HL-60 (cell line): ENCODE measurements around the gene LSM2.
"Not testable (repeated sequence)": the region's sequence is repeated elsewhere in the genome, so short reads cannot be mapped to it uniquely, and the experiment has no call there.

ENCODE experiments used
- DNase-seq, 2 experiments: peaks; one replicate each; pipeline ENCODE4 v3.0.0-alpha.2; 2010 to 2020; ENCODE audit warnings: low read depth in 1 of 2, low spot score in 1 of 2
- H3K27ac ChIP-seq: fragments of 250-450 bp; sonication (Bioruptor Pico); replicated peaks from 2 replicates; pipeline ENCODE4 v1.5.1; 2020; ENCODE audit warnings: mild to moderate bottlenecking, moderate library complexity
- H3K27me3 ChIP-seq: fragments of 250-450 bp; sonication (Bioruptor Pico); 2 replicates; pipeline ENCODE4 v1.5.1; 2021; ENCODE audit warnings: mild to moderate bottlenecking, moderate library complexity; ENCODE audit not compliant: insufficient read depth, poor library complexity, severe bottlenecking
- H3K4me3 ChIP-seq: replicated peaks from 2 replicates; pipeline ENCODE4 v1.5.1; 2011; ENCODE audit warnings: mild to moderate bottlenecking, control low read depth, low read length; ENCODE audit not compliant: insufficient read depth
- CTCF ChIP-seq: IDR thresholded peaks from one replicate; pipeline ENCODE4 v1.5.1; 2011; ENCODE audit warnings: low read length, control low read depth, inconsistent platforms; ENCODE audit not compliant: insufficient read depth
- GABPA ChIP-seq: IDR thresholded peaks from 2 replicates; pipeline ENCODE4 v1.6.1; 2012; ENCODE audit warnings: low read depth
- POLR2AphosphoS5 ChIP-seq: IDR thresholded peaks from 2 replicates; pipeline ENCODE4 v1.6.1; 2012; ENCODE audit warnings: low read depth
- REST ChIP-seq: IDR thresholded peaks from 2 replicates; pipeline ENCODE4 v1.6.1; 2012; ENCODE audit warnings: low read depth; ENCODE audit not compliant: insufficient replicate concordance
- SPI1 ChIP-seq: IDR thresholded peaks from 2 replicates; pipeline ENCODE4 v1.6.1; 2012; ENCODE audit warnings: low read depth, mild to moderate bottlenecking, borderline replicate concordance

Gene LSM2

GRCh38 chr6:31805939-31806469 lies 762 bp downstream of the LSM2 start:
- peak overlapping the region; percentile 81 for H3K27ac ChIP-seq
- no peak for DNase-seq
- H3K4me3 ChIP-seq, result peak overlapping the region; percentile 75
- TF ChIP-seq REST, result no peak
- no peak for TF ChIP-seq SPI1
- no peak for TF ChIP-seq POLR2AphosphoS5
- TF ChIP-seq GABPA, result no peak
- H3K27me3 ChIP-seq, result no peaks in the 10 kb centered on the region

GRCh38 chr6:31801031-31801927 lies 5.5 kb downstream of the LSM2 start:
- not testable (repeated sequence) for DNase-seq, H3K27me3 ChIP-seq, H3K27ac ChIP-seq

GRCh38 chr6:31799781-31800180 lies 7.0 kb downstream of the LSM2 start:
- TF ChIP-seq REST, result no peak
- no peak for TF ChIP-seq SPI1
- no peak for TF ChIP-seq CTCF
- no peak for TF ChIP-seq GABPA
- TF ChIP-seq POLR2AphosphoS5, result no peak
- Histone ChIP-seq H3K27me3 (no peaks in the 10 kb centered on the region), H3K27ac (no peak overlapping the region), H3K4me3 (no peak overlapping the region)
- no peak for DNase-seq

More at GRCh38 chr6:31801031-31801927, 5.5 kb downstream of the LSM2 start:
- not testable (repeated sequence) for H3K4me3 ChIP-seq

GRCh38 chr6:31797588-31797987 lies 9.2 kb downstream of the LSM2 start:
- H3K4me3 ChIP-seq, result no peak overlapping the region
- TF ChIP-seq REST, result no peak
- TF ChIP-seq CTCF, result no peak
- no peak for TF ChIP-seq GABPA
- no peak for TF ChIP-seq SPI1
- TF ChIP-seq POLR2AphosphoS5, result no peak
- no peak overlapping the region for H3K27ac ChIP-seq
- no peak for DNase-seq
- H3K27me3 ChIP-seq, result no peaks in the 10 kb centered on the region
